K562 (cell line): ENCODE results near the gene ABCF3. TPM values are rescaled to one million over a fixed set of nuclear protein-coding genes. Genes with fewer than 3 reads are reported as not detected.

ENCODE experiments used
- ARID4B ChIP-seq: sonication (generic); formaldehyde crosslinking; IDR thresholded peaks from 2 replicates; pipeline ENCODE4 v1.8.0; 2022; ENCODE audit warnings: mild to moderate bottlenecking, missing genetic modification reagents
- ATF7 ChIP-seq: fragments of 450-650 bp; IDR thresholded peaks from 2 replicates; pipeline ENCODE4 v1.7.1; 2014; ENCODE audit warnings: mild to moderate bottlenecking, moderate library complexity
- KDM5B ChIP-seq: fragments of 200-600 bp; sonication (generic); IDR thresholded peaks from 2 replicates; pipeline ENCODE4 v1.6.1; 2012; ENCODE audit warnings: low read depth, mild to moderate bottlenecking, moderate library complexity, low read length, control low read depth, inconsistent platforms; ENCODE audit not compliant: insufficient replicate concordance
- NR2C2 ChIP-seq, 2 experiments: fragments of 200-800 bp in 1 of 2; sonication (Bioruptor generic) in 1 of 2; sonication (generic) in 1 of 2; formaldehyde crosslinking in 1 of 2; IDR thresholded peaks; 2 replicates each; pipeline versions ENCODE4 v1.6.1 to v1.8.0; 2016 to 2022; ENCODE audit warnings: mild to moderate bottlenecking in 1 of 2, missing compliant biosample characterization in 1 of 2, missing genetic modification characterization in 1 of 2, missing genetic modification reagents in 1 of 2
- RBBP5 ChIP-seq: fragments of 200-600 bp; sonication (generic); IDR thresholded peaks from 2 replicates; pipeline ENCODE4 v1.6.1; 2012; ENCODE audit warnings: borderline replicate concordance, mild to moderate bottlenecking, low read length, control low read depth, inconsistent platforms; ENCODE audit not compliant: insufficient read depth, poor library complexity, severe bottlenecking
- RBFOX2 ChIP-seq: fragments of 200-400 bp; formaldehyde crosslinking; IDR thresholded peaks from 2 replicates; pipeline ENCODE4 v1.6.1; 2017; ENCODE audit warnings: low read depth, mild to moderate bottlenecking, low read length, moderate library complexity
- TEAD1 ChIP-seq, 2 experiments: fragments of 450-650 bp in 1 of 2; sonication (generic) in 1 of 2; formaldehyde crosslinking; IDR thresholded peaks; 2 replicates each; pipeline versions ENCODE4 v1.4.0 to v1.8.0; 2020 to 2022; ENCODE audit warnings: mild to moderate bottlenecking in 2 of 2, missing genetic modification reagents in 1 of 2
- THRA ChIP-seq: fragments of 450-650 bp; IDR thresholded peaks from 2 replicates; pipeline ENCODE4 v1.6.1; 2017; ENCODE audit warnings: mild to moderate bottlenecking, moderate library complexity
- ZNF511 ChIP-seq: sonication (generic); formaldehyde crosslinking; IDR thresholded peaks from 2 replicates; pipeline ENCODE4 v1.8.0; 2022; ENCODE audit warnings: mild to moderate bottlenecking, missing genetic modification reagents
- polyA plus RNA-seq, 8 experiments: library from polyadenylated mRNA; depleted of rRNA in 4 of 8; stranded (reverse) in 5 of 8; unstranded in 3 of 8; fragments of >200 nt; fragmentation: Nextera tagmentation in 2 of 8; fragmentation: Illumina TruSeq in 1 of 8; extraction: Ambion mirVana in 2 of 8; extraction: Trizol in 1 of 8; gene quantifications; 2 replicates each; pipeline versions ENCODE4 v1.2.1 to v1.2.3, GENCODE V29; 2011 to 2014; ENCODE audit warnings: inconsistent platforms in 1 of 8, missing spikeins in 1 of 8
- total RNA-seq, 7 experiments: library from RNA; depleted of rRNA in 6 of 7; stranded (reverse); fragments of >200 nt in 6 of 7; fragmentation: Illumina TruSeq in 2 of 7; extraction: Trizol in 2 of 7; gene quantifications; 2 replicates each; pipeline versions ENCODE4 v1.2.1 to v1.2.3, GENCODE V29; 2011 to 2021; ENCODE audit warnings: low replicate concordance in 1 of 7

ABCF3 gene
- total and polyA plus RNA-seq, 9 of the 15 experiments (the other 6 are each of a cell fraction or from before 2014, with no cell fraction given) = 6.7 to 77.9 (median 45.1) TPM

- TF ChIP-seq RBBP5 (peak; percentile 88), KDM5B (peak; percentile 65), ARID4B (CRISPR knock-in tag) (peak; percentile 80), TEAD1 (CRISPR knock-in tag; IDR thresholded peaks at IDR 0.05) (peak in 1 of 2 experiments; percentile 64; a peak in 1 of 4 replicates), THRA (no peak), ZNF511 (CRISPR knock-in tag) (peak; percentile 75), ATF7 (no peak), RBFOX2 (peak; percentile 66), NR2C2 (CRISPR knock-in tag; IDR thresholded peaks at IDR 0.05) (no peak; the same call in 1 of the 2 replicates), NR2C2 (tag; IDR thresholded peaks at IDR 0.05) (0 out of 2 replicates have a peak, but pooled peaks have one; percentile 10)
Observed at GRCh38 chr3:184186184-184186901, at the start of gene ABCF3 (continued).
